HG03520 (cell line): ENCODE measurements around the gene MRPL47.

Experiments
- ATAC-seq: cut with Tn5 transposase; IDR thresholded peaks from one replicate; pipeline ENCODE4 v1.9.1; 2021; ENCODE audit warnings: mild to moderate bottlenecking, moderate library complexity; ENCODE audit not compliant: unreplicated experiment

MRPL47 gene

DNA sequence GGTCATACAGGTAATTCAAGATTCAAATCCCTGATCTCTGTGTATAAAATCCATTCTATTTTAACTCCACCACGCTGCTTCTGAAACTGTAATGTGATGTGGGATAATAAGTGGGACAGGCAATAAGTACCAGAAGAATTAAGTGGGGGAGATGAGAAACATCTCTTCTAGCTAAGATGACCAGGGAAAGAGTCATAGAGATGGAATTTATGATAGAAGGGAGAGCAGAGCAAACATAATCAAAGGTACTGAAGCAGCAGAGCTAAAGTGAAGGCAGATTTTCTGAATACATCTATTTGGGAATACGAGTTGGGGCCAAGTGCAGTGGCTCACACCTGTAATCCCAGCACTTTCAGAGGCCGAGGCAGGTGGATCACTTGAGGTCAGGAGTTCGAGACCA, 4.9 kb downstream of the MRPL47 start:
- no peak for ATAC-seq

DNA sequence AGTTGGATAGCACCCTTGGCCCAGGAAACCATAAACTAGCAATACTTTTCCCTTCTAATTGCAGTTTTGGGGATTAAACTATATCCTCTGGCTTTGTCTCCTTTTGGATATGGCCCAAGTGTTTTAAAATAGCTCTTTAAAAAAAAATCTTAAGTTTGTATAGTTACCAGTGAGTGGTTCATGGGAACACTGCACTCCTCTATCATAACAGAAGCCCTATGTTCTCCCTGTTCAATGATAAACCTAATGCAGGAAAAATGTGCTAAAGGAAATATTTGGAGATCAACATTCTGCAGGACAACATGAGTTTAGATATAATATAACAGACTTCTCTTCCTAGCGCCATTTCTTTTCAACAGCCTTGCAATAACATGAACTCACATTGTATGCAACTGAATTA, 13.1 kb downstream of the MRPL47 start:
- ATAC-seq, result no peak

DNA sequence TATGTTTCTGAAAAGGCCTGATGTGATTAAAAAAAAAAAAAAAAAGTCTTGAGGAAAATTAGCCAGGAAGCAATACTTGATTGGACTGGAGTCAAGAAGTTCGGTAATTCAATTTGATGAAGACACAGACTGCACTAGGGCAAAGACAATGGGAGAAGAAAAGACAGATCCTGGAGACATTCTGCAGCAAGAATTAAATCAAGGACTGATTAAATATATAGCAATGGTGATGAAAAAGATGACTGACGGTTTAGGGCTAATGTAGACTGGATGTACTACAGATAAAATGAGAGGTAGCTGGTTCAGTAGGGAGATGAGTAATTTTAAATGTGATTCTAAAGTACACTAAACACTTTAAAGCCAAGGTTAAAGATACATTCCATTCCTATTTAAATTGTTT, 13.8 kb downstream of the MRPL47 start:
- no peak for ATAC-seq

DNA sequence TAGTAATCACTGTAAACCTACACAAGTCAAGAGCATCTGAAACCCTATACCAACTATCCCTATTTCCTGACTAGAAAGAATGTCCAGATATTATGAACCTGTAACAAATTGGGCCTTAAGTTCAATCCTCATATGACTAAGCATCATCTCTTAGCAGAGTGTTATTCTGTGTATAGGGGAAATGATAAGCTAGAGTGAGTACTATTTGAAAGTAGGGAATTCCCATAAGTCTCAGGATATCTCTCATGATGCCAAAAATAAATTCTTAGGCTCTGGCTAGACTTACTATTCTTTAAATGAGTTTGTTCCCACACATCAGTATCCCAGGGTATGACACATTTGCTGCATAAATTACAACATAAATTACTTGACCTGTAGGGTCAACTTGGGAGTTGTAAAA, 15.3 kb downstream of the MRPL47 start:
- ATAC-seq, result no peak

DNA sequence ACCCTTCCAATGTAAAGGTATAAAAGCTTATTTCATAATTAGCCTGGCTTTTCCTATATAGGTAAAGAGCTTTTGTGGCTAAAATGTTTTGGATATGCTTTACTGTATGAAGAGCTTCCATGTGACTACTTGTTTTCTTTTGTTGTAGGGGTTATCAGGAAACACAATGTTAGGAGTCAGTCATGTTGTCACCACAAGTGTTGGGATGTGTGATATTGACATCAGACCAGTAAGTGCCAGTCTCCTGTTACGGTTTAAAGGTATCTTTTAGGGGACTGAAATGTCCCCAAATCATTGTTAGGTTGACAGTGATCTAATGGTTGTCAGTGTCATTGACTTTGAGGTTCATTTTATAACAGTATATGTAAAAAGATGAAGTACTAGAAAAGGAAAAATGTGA, 23.4 kb downstream of the MRPL47 start:
- no peak for ATAC-seq

DNA sequence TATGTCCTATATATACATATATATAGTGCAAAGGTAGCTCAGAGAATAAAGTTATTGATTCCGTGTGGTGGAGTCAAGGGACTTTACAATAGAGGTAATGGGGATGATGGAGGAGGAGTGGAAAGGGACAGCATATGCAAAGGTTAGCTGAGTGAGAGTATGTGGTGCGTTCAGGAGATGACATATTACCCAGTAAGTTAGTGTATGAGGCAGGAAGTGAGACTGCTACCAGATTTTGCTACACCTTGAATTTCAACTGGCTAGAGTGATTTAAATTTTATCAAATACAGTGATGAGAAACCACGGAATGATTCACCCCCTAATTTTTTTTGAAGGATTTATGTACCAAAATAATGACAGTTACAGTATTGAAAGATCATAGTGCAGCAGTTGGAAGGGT, 38.9 kb downstream of the MRPL47 start:
- ATAC-seq, result peak; percentile 15

DNA sequence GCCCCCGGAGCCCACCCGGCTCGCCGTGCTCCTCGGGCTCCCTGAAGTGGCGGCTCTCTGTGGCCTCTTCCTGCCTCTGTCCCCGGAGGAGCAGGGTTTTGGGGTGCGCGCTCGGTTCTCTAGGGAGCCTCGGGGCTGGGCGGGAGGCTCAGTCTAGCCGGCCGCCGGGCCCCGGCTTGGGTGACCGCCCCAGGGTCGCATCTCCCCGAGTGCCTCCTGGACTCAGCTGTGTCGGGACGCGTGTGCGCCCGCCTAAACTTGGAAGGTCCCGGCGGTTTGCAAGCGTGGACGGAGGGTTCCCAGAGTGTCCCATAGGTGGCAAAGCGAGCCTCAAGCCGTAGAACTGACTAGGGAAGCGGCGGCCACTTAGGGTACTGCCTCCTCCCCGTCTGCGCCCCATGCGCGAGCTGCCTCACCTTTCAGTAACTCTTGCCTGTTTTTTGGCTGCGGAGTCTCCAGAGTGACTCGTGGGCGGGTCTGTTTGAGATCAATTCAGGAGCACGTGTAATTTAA, 41.1 kb downstream of the MRPL47 start:
- peak; percentile 52 for ATAC-seq

DNA sequence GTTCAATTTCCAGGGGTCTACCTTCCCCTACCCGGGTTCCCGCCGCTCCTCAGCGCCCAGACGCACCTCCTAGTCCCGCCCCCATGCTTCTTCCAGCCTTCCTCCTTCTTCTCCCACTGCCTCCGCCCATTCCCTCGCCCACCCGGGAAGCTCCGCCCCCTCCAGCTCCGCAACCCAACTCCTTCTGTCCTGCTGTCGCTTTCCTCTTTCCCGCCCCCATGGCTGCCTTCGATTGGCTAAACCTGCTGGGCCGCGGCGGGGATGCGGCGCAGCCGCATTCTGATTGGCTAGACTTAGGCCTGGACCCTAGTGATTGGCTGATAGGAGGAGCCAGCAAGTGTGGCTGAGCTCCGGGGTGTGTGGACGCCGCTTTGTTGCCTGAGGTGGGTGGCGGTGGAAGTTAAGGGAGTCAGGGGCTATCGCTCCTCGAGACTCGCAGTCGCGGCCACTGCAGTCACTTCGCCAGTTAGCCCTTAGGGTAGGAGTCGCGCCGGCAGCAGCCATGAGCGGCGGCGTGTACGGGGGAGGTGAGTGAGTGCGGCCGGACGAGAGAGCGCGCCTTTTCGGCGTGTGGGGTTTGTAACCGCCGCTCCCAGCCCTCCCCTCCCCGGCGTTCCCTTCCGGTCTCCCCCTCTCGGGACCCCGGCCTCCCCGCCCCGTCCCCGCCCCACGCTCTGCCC, 41.7 kb downstream of the MRPL47 start, which contains the start of gene ACTL6A:
TSS of gene ACTL6A (plus strand) at position 336 of the 680 bp plus-strand sequence. CDS start at position 503, 167 bp downstream.
- peak; percentile 96 for ATAC-seq

DNA sequence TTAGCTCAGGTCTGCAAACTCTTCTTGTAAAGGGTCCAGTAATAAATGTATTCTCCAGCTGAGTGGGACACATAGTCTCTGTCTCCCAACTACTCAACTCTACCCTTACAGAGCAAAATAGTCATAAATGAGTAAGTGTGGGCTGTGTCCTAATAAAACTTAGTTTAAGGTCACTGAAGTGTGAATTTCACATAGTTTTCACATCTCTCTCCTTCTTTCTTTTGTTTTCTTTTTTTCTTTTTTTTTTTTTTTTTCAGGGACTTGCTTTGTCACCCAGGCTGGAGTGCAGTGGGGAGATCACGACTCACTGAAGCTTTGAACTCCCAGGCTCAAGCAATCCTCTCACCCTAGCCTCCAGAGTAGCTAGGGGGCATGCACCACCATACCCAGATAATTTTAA, 43.6 kb downstream of the MRPL47 start:
- ATAC-seq, result no peak

DNA sequence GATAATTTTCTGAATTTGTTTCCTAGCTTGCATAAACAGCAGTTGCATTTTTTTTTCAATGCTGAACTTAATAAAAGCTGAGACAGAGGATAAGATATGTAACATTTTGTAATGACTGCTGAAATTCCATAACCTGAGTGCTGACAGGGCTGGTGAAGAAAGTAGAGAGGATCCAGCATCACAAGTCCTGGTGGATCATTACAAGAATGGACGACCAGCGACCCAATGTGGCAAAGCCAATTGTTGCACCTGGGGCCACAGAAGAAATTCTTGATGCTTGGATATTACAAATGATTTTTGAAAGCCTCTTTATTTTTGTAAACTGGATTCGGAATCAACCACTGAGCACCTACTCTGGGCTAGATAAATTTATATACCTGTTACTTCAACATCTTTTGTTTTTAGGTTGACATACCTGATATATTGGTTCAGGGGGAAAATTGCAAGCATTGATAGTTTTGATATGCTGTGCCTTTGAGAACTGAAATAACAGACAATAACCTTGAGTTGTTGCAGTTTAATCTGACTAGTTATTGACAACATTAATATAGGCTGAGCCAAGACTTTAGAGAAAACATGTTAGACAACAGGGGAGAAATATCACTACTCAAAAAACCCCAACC, 45.6 kb downstream of the MRPL47 start:
- no peak for ATAC-seq

DNA sequence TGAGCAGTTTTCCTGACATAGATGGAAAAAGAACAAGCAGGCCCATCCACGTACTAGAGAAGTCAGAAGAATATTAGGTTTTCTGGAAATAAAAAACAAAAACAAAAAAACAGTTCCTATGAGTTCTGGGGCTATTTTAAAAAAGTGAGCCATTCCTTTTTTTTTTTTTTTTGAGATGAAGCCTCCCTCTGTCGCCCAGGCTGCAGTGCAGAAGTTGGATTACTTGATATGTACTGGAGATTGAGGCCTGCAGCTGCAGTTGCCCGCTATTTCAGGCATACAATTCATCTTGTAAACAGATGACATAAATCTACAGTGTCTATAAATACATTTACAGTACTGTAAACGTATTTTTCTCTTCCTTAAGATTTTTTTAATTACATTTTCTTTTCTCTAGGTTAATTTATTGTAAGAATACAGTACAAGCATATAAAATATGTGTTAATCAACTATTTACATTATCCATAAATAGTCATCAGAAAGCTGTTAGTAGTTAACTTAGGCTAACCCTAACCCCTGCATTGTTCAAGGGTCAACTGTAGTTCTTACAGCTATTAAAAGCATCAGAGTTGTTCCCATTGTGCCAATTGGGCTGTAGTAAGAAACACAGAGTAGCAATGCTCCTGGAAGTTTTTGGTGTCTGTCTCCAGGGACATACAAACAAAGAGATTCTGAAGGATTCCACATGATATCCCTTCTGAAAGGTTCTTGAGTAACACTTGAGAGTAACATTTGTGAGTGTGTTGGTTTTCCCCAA, 52.9 kb downstream of the MRPL47 start:
- ATAC-seq, result no peak

DNA sequence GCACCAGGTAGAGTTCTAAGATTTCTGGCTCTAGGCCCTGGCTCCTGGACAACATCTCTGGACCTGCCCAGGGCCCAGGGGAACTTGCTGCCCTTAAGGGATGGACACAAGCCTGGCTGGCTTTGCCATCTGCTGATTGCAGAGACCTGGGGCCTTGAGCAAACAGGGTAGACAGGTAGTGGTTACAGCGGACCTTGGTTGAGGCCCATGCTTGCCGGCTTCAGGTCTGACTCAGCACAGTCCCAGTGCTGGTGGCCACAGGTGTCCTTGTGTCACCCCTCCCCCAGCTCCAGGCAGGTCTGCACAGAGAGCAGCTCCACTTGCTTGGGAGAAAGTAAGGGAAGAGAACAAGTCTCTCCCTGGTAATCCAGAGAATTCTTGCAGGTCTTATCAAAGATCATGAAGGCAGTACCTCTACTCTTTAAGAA, 57.6 kb downstream of the MRPL47 start:
- ATAC-seq, result no peak

DNA sequence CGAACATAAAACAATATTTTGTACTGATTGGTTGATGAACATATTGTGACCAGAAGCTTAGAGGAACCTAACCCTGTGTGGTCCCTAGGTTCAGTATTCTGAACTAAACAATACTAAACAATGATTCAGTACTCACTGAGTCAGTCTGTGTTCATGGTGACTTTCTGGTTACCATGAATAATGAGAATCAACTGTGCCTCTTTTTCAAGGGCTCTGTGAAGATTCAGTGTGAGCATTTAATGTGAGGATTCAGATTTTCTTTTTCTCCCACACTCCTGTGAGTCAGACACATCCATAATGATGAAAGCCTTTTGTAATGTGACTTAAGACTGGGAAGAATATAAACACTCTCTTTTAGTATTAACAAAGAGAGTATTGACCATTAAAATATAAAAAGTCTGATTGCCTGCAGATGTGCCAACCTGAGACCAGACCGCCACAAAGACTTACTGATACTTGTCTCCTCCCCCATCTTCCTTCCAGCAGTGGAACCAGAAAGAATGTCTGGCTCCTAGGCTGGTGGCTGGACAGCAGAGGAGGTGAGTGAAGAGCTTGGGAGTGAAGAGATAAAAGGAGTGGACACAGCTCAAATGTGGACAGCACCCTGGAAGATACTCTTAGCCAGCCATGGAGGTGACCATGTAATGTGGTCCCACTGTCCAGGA, 59.3 kb downstream of the MRPL47 start:
- ATAC-seq, result no peak

DNA sequence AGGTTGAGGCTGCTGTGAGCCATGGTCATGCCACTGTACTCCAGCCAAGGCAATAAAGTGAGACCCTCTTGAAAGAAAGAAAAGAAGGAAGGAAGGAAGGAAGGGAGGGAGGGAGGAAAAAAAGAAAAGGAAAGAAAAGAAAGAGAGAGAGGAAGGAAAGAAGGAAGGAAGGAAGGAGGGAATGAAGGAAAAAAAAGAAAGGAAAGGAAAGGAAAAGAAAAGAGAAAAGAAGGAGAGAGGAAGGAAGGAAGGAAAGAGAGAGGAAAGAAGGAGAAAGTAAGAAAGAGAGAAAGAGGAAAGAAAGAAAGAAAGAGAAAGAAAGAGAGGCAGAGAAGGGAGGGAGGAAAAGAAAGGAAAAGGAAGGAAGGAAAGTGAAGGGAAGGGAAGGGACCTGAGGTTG, 62.1 kb downstream of the MRPL47 start:
- no peak for ATAC-seq

DNA sequence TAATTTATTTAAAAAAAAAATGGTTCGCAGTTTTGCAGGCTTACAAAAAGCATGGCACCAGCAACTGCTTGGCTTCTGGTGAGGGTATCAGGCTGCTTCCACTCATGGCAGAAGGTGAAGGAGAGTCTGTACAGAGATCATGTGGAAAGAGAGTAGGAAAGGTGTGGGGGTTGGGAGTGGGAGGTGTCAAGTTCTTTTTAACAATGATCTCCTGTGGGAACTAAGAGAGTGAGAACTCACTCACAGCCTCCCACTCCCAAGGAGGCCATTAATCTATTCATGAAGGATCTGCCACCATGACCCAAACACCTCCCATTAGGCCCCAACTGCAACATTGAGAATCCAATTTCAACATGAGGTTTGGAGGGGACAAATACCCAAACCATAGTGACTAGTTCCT, 62.8 kb downstream of the MRPL47 start:
- no peak for ATAC-seq

DNA sequence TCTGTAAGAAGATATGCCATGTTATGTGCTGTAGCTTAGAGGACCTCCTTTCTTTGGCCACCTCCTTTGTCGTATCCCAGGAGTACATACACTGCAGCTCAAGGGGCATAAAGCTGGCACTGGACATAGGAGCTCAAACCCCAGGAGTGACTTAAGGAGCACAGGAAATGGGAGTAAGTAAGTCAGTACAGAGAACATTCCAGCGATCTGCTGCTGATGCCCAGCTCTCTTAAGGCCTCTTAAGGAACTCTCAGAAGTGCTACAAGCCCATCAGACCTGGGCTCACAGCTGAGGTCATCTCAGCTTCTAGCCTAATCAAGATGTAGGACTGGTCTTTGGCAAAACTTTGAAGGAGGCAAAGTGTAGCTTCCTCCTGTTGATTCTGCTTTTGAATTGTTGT, 63.3 kb downstream of the MRPL47 start:
- no peak for ATAC-seq
